ENCODE measurements around the gene SFT2D3. TPM values are rescaled to one million over a fixed set of nuclear protein-coding genes. Genes with fewer than 3 reads are reported as not detected.
A peak's percentile ranks its signal among the peaks of the same experiment; 100 is the strongest.
"Not testable (repeated sequence)": the region's sequence is repeated elsewhere in the genome, so short reads cannot be mapped to it uniquely, and the experiment has no call there.

SFT2D3 gene
- total RNA-seq, 2 donors from 2014 or later: 2.5 to 2.9 TPM

- Mint-ChIP-seq H3K27ac (no peak overlapping the region), H3K4me3 (no peak overlapping the region), H3K27me3 (no peaks in the 10 kb centered on the region), H3K9me3 (no peaks in the 10 kb centered on the region), H3K36me3 (ENCODE audit: low read depth) (peaks cover 67% of the 10 kb centered on the region), H3K4me1 (peaks cover 13% of the 10 kb centered on the region)
- no peak for ATAC-seq (replicated peaks)
These were observed 25.0 kb downstream of the SFT2D3 start for GRCh38 chr2:127726158-127726880.

DNA sequence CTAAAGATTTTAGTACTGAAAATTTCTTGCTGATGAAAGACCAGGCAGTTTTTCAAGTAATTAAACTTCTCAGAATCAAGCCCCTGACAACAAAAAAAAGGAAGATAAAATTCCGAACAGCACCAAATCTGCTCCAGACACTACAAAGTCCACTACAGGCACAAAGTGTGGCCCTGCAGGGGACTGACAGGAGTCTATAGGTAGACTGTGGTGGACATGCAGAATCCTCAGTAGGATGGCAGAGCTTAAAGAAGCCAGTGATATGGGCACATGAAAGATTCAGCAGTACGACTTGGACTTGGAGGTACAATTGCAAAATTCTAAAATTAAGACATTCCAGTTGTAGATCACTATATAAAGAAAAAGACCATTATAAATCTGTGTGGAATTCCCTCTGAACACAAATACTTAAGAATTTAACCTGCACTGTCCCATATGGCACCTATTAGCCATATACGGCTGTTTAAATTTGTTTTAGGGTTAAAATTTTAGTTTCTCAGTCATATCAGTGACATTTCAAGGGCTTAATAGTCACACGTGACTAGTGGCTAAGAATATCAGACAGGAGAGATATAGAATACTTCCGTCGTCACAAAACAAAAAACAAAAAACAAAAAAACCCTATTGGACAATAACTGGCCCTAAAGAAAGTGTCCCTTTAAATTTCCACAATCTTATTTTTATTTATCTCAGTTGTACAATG, 32.0 kb downstream of the SFT2D3 start:
- no peak overlapping the region for H3K27ac Mint-ChIP-seq
- no peaks in the 10 kb centered on the region for H3K9me3 Mint-ChIP-seq
- no peak overlapping the region for H3K4me3 Mint-ChIP-seq
- no peak for ATAC-seq (replicated peaks)
- H3K4me1 Mint-ChIP-seq: peaks cover 9% of the 10 kb centered on the region
- no peaks in the 10 kb centered on the region for H3K27me3 Mint-ChIP-seq
- peaks cover 50% of the 10 kb centered on the region for H3K36me3 Mint-ChIP-seq (ENCODE audit: low read depth)

- H3K27ac Mint-ChIP-seq: no peak overlapping the region
- no peak overlapping the region for H3K4me3 Mint-ChIP-seq
- H3K36me3 Mint-ChIP-seq (ENCODE audit: low read depth): peaks cover 57% of the 10 kb centered on the region
- no peaks in the 10 kb centered on the region for H3K27me3 Mint-ChIP-seq
- no peaks in the 10 kb centered on the region for H3K9me3 Mint-ChIP-seq
- peaks cover 16% of the 10 kb centered on the region for H3K4me1 Mint-ChIP-seq
- no peak for ATAC-seq (replicated peaks)
These were observed 32.7 kb downstream of the SFT2D3 start for GRCh38 chr2:127733816-127734537.

- H3K4me3 Mint-ChIP-seq: no peak overlapping the region
- peaks cover 64% of the 10 kb centered on the region for H3K36me3 Mint-ChIP-seq (ENCODE audit: low read depth)
- H3K4me1 Mint-ChIP-seq: peaks cover 19% of the 10 kb centered on the region
- ATAC-seq (replicated peaks): no peak
- H3K27me3 Mint-ChIP-seq: no peaks in the 10 kb centered on the region
- H3K9me3 Mint-ChIP-seq: no peaks in the 10 kb centered on the region
- no peak overlapping the region for H3K27ac Mint-ChIP-seq
These were observed 33.7 kb downstream of the SFT2D3 start for GRCh38 chr2:127735044-127735443.

DNA sequence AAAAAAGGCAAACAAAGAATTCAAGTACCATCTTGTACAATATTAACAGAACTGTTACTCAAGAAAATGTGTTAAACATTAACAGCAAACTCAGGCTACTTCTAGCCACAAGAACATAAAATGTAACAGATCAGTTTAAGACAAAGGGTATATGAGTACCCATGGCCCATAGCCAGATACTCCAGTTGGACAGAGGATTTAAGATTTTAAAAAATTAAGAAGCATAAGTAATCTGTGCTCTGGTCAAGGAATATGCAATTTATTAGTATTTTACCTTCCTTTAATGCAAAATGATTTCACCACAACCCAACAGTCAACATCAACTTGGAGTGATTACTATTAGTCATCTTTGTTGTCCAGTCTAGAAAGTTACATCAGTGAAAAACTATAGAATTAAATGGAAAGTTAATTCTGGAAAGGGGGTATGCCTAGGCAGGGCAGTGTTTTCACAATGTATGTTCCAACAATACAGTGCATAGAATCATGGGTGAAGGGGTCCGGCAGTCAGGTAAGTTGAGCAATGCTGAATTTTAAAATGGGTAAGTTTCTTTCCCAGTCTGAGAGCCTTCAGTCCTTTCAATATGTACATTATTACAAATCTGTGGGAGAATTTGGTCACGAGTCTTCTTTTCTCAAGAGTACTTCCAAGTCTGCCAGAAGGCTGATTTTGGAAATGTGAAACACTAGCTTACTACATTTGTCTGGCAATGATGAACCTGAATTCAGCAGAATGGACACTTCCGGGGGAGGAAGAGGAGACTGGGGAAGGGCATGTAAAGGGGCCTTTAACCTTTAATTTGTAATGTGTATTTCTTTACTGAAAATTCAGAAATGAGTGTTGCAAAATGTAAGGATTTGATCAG, 34.5 kb downstream of the SFT2D3 start:
- Mint-ChIP-seq H3K9me3 (no peaks in the 10 kb centered on the region), H3K4me3 (no peak overlapping the region), H3K4me1 (peaks cover 19% of the 10 kb centered on the region), H3K27me3 (no peaks in the 10 kb centered on the region), H3K36me3 (ENCODE audit: low read depth) (peaks cover 66% of the 10 kb centered on the region), H3K27ac (no peak overlapping the region)
- ATAC-seq (replicated peaks): no peak

- Mint-ChIP-seq H3K27me3 (no peaks in the 10 kb centered on the region), H3K27ac (peak overlapping the region; percentile 77), H3K9me3 (no peaks in the 10 kb centered on the region), H3K4me3 (no peak overlapping the region), H3K36me3 (ENCODE audit: low read depth) (peaks cover 82% of the 10 kb centered on the region), H3K4me1 (peaks cover 23% of the 10 kb centered on the region)
- ATAC-seq (replicated peaks): peak; percentile 87
These were observed 36.6 kb downstream of the SFT2D3 start for GRCh38 chr2:127737892-127738291.

- no peaks in the 10 kb centered on the region for H3K27me3 Mint-ChIP-seq
- peaks cover 94% of the 10 kb centered on the region for H3K36me3 Mint-ChIP-seq (ENCODE audit: low read depth)
- no peak overlapping the region for H3K27ac Mint-ChIP-seq
- ATAC-seq (replicated peaks): peak; percentile 33
- H3K9me3 Mint-ChIP-seq: no peaks in the 10 kb centered on the region
- H3K4me3 Mint-ChIP-seq: no peak overlapping the region
- peaks cover 34% of the 10 kb centered on the region for H3K4me1 Mint-ChIP-seq
These were observed 38.5 kb downstream of the SFT2D3 start for GRCh38 chr2:127739800-127740199.

- Mint-ChIP-seq H3K27ac (no peak overlapping the region), H3K4me1 (peaks cover 34% of the 10 kb centered on the region), H3K9me3 (no peaks in the 10 kb centered on the region), H3K27me3 (no peaks in the 10 kb centered on the region), H3K36me3 (ENCODE audit: low read depth) (peaks cover 100% of the 10 kb centered on the region), H3K4me3 (no peak overlapping the region)
- no peak for ATAC-seq (replicated peaks)
These were observed 39.5 kb downstream of the SFT2D3 start for GRCh38 chr2:127740665-127741288.

DNA sequence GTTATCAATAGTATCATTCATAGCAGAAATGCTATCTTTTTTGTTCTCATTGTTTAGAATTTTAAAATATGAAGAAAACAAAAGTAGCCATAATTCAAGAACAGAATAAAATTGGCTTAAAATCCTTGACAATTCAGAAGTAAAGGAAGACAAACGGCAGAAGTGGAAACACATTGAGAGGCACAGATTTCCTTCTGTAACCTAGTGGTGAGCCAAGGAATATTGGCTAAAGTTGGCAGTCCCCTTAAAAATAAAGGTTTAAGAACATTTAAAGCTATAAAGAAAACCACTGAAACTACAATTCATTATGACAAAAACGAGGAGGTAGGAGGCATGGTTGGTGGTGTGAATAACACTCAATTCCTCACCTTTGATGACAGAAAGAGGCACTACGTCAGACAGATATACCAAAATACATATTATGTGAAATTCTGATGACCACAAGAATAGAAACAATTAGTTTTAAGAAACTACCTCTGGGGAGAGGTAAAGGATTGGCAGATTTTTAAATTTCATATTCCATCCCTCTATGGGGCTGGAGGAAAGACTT, 42.3 kb downstream of the SFT2D3 start:
- ATAC-seq (replicated peaks): peak; percentile 88
- Mint-ChIP-seq H3K36me3 (ENCODE audit: low read depth) (peaks cover 94% of the 10 kb centered on the region), H3K27ac (peak overlapping the region; percentile 16), H3K4me3 (no peak overlapping the region), H3K27me3 (no peaks in the 10 kb centered on the region), H3K9me3 (no peaks in the 10 kb centered on the region), H3K4me1 (peaks cover 25% of the 10 kb centered on the region)

- no peak overlapping the region for H3K4me3 Mint-ChIP-seq
- H3K27ac Mint-ChIP-seq: peak overlapping the region; percentile 49
- no peak for ATAC-seq (replicated peaks)
- H3K27me3 Mint-ChIP-seq: no peaks in the 10 kb centered on the region
- no peaks in the 10 kb centered on the region for H3K9me3 Mint-ChIP-seq
- H3K36me3 Mint-ChIP-seq (ENCODE audit: low read depth): peaks cover 85% of the 10 kb centered on the region
- H3K4me1 Mint-ChIP-seq: peaks cover 14% of the 10 kb centered on the region
These were observed 46.3 kb downstream of the SFT2D3 start for GRCh38 chr2:127747621-127748020.

DNA sequence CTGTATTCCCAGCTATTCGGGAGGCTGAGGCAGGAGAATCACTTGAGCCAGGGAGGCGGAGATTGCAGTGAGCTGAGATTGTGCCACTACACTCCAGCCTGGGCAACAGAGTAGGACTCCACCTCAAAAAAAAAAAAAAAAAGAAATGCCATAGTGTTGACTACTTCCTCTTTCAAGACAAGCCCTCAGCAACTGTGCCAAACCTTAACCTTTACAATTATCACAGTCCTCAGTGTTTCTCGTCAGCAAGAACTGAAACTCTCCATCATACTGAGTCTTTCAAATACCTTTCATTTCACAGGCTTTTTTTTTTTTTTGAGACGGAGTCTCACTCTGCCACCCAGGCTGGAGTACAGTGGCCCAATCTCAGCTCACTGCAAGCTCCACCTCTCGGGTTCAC, 48.2 kb downstream of the SFT2D3 start:
- ATAC-seq (replicated peaks): peak; percentile 83
- H3K27me3 Mint-ChIP-seq, H3K4me3 Mint-ChIP-seq, H3K9me3 Mint-ChIP-seq, H3K4me1 Mint-ChIP-seq: not testable (repeated sequence)
- Mint-ChIP-seq H3K36me3 (ENCODE audit: low read depth) (peaks cover 79% of the 10 kb centered on the region), H3K27ac (peak overlapping the region; percentile 36)

- no peaks in the 10 kb centered on the region for H3K27me3 Mint-ChIP-seq
- no peaks in the 10 kb centered on the region for H3K9me3 Mint-ChIP-seq
- ATAC-seq (replicated peaks): peak; percentile 28
- H3K4me1 Mint-ChIP-seq: no peaks in the 10 kb centered on the region
- H3K36me3 Mint-ChIP-seq (ENCODE audit: low read depth): peaks cover 78% of the 10 kb centered on the region
- no peak overlapping the region for H3K27ac Mint-ChIP-seq
- H3K4me3 Mint-ChIP-seq: no peak overlapping the region
These were observed 52.1 kb downstream of the SFT2D3 start for GRCh38 chr2:127753374-127753773.

GRCh38 chr2:127754186-127754585, 52.9 kb downstream of the SFT2D3 start:
- Mint-ChIP-seq H3K27me3 (no peaks in the 10 kb centered on the region), H3K4me1 (no peaks in the 10 kb centered on the region), H3K36me3 (ENCODE audit: low read depth) (peaks cover 78% of the 10 kb centered on the region), H3K27ac (no peak overlapping the region), H3K4me3 (no peak overlapping the region), H3K9me3 (no peaks in the 10 kb centered on the region)
- no peak for ATAC-seq (replicated peaks)
